GM13977 (cell line): Measurements from ENCODE around the gene CNTNAP2.

Experiments
- DNase-seq: peaks from one replicate; pipeline ENCODE4 v3.0.0; 2012; ENCODE audit warnings: low spot score
- in situ Hi-C: fragments of 300-500 bp; cut with MboI; formaldehyde crosslinking; loops from one replicate; pipeline ENCODE4 v1.12.0; 2022; ENCODE audit warnings: low sequenced_read_pairs, low pct_unique_long_range_greater_than_20kb, mixed read lengths, inconsistent platforms; ENCODE audit not compliant: unreplicated experiment
- TF ChIP-seq, protein P1 (sequence below): IDR thresholded peaks from 2 replicates; pipeline ENCODE4 v1.5.1; 2012; ENCODE audit warnings: mild to moderate bottlenecking, control low read depth; ENCODE audit not compliant: insufficient read depth; ENCODE audit errors: extremely low read depth, missing control alignments

Gene CNTNAP2

DNA sequence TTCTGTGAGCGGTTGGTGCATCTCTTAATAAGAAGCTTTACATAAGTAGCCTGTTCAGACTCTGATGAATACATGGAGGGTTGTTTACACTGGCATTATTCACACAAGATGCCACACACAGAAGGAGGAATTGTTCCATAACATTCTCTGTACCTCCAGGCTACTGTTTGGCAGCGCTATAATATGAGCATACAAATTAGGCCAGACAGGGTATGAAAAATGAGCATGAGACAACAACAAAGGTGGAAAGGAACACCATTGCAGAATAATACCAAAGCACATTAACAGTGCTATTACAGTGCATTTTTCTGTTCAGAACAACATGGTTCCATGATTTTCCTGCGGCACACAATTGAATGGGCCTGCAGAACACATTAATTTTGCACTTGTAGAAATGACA is 2056.8 kb downstream of the CNTNAP2 start:
- in situ Hi-C loops: no loop called here
- TF ChIP-seq, protein P1, sequence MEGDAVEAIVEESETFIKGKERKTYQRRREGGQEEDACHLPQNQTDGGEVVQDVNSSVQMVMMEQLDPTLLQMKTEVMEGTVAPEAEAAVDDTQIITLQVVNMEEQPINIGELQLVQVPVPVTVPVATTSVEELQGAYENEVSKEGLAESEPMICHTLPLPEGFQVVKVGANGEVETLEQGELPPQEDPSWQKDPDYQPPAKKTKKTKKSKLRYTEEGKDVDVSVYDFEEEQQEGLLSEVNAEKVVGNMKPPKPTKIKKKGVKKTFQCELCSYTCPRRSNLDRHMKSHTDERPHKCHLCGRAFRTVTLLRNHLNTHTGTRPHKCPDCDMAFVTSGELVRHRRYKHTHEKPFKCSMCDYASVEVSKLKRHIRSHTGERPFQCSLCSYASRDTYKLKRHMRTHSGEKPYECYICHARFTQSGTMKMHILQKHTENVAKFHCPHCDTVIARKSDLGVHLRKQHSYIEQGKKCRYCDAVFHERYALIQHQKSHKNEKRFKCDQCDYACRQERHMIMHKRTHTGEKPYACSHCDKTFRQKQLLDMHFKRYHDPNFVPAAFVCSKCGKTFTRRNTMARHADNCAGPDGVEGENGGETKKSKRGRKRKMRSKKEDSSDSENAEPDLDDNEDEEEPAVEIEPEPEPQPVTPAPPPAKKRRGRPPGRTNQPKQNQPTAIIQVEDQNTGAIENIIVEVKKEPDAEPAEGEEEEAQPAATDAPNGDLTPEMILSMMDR: no peak
- no peak for DNase-seq

DNA sequence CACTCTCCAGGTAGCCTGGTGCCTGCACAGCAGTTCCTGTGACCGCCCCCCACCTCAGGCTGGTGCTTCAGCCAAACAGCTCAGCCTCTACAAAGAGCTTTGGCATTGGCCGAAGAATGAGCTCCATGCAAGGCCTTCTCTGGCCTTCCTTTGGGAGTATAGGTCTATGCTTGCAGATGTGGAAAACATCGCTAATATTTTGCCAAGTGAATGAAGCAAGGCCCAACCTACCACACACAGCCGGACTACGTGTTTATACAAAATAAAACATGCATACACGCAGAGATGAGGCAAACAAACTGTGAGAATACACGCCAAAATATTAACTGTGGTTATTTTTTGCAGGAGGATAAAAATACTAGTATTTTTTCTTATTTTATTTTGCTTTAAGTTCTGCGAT is 2057.8 kb downstream of the CNTNAP2 start:
- TF ChIP-seq, protein P1: no peak
- DNase-seq: no peak
- in situ Hi-C loops: no loop called here

DNA sequence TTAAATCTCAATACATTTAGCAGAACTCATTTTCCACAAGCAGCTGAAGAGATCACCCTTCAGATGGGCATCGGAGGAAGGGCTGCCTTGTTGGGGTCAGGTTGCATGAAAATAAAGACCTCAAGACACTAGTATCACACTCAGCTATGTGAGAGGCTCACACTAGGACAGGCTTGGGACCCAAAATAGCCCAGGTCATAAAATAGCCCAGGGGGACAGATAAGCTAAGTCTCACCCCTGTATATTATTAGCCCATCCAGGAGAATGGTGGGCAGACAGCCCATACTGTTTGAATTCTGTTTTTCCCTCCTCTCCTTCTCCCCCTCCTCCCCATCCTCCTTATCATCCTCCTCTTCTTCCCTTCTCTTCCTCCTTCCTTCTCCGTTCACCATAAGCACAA is 2058.9 kb downstream of the CNTNAP2 start:
- TF ChIP-seq, protein P1: no peak
- in situ Hi-C loops: no loop called here
- DNase-seq: no peak

DNA sequence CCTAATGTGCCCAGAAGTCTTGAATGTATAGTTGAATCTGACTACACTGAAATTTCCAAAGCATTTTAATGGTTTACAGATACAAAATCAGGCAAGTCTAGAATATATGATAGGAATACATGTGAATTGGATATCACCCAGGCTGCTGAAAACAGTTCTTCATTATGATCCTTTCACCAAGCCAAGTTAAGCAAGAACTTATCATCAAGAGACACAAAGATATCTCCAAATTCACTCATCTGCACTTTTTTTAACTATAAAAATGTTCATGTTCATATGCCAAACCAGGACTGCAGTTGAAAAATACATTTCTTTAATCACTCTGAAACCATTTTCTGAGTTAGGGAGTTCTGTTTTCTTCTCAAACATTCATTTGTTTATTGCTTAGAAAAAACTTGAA is 2061.4 kb downstream of the CNTNAP2 start:
- TF ChIP-seq, protein P1: no peak
- no peak for DNase-seq
- in situ Hi-C loops: no loop called here

DNA sequence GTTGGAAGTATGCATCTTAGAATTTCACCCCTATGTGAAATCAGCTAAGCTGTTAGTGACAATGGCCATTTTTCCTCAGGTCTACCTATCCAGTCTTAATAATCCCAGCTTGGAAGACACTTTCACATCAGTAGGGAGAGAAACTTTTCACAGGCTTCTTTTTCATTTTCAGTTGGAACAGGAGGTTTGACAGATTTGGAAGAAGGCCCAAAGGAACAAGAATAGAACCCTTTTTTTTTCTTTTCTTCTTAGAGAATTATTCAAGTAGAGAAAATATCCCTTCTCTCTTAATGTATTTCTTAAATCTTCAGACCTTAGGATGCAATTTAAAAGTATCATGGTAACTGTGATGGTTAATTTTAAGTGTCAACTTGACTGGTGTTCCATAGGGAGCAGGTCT is 2063.5 kb downstream of the CNTNAP2 start:
- TF ChIP-seq, protein P1: no peak
- in situ Hi-C loops: no loop called here
- DNase-seq: no peak

DNA sequence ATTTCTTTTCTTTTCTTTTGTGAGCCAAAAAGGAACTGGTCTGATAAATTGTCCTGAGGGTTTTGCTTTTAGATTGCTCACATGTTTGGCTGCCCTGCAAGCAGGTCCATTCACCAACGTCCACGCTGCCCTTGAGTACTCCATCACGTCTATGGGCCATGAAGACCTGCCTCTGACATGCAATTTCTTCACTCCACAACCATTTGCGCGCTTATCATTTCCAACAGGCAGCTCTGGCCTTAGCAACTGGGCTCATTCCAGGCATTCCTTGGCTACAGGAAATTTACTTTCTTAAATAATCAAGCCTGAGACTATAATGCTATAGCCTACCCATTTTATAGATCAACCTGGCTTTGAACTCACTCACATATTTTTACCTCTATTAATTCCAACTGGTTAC is 2065.7 kb downstream of the CNTNAP2 start:
- in situ Hi-C loops: no loop called here
- TF ChIP-seq, protein P1: no peak
- no peak for DNase-seq

DNA sequence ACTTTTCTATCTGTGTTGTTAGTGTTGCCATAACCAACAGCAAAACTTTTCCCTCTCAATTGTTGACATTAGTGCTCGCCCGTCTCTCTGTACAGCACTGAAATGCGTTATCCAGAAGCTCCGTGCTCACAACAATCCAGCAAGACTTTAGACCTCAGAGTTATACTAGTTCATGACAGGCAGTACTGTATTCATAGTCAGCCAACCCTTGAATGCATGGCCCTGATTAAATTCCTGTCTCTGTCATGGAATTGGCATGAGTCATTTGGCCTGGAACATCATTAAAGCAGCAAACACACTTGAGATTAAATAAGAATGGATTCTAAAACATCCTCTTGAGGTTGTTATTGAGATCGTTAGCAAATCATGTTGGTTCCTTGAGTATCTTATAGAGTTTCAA is 2068.4 kb downstream of the CNTNAP2 start:
- TF ChIP-seq, protein P1: no peak
- no peak for DNase-seq
- in situ Hi-C loops: no loop called here
